Measurements from ENCODE around the gene DUSP28.

Gene DUSP28

DNA sequence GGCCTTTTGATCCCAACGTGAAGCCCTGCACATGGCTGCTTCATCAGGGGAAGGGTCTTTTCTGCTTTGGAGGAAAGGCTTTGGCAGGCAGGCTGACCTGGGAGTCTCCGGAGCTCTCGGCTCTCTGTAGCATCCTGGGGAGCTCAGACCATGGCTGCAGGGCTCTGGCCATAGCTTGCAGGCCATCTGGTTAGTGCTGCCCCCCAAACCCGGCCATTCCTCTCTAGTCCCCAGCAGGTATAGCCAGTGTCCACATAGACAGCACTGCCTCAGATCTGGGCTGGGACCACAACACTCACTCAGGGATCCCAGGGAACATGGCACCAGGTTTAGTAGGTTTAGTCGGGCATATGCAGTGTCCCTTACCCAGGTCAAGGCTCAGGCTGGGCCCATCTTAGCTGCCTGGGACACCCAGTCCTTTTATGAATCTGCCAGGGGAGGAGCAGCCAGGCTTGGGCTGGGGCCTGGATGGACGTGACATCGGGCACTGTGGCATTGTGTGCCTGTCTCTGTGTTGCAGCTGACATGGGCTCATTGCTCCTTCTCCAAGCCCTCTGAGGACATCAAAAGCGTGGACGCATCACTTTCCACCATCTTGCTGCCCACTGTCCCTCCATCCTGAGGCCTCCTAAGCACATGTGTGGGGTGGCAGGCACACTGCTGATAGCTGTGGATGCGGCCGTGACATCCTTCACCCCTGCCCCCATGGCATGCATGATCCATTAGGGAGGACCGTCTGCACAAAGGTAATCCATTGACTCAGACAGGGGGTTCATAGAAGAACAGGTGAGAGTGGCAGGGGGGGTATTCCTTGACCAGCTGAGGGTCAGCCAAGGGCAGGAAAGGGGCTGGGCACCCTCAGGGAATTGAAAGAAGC is 45.9 kb downstream of the DUSP28 start:
- no peak overlapping the region for H3K27ac ChIP-seq (ENCODE audit: low read length)
- H3K4me2 ChIP-seq (ENCODE audit: low read length): no peak overlapping the region
- no peaks in the 10 kb centered on the region for H3K79me2 ChIP-seq (ENCODE audit: low read length)
- no peaks in the 10 kb centered on the region for H3K4me1 ChIP-seq (ENCODE audit: low read length)
- H3K36me3 ChIP-seq (replicated peaks; ENCODE audit: low read depth, low read length): no peaks in the 10 kb centered on the region
- no peak overlapping the region for H3K4me3 ChIP-seq (ENCODE audit: low read length)
- H4K20me1 ChIP-seq (ENCODE audit: insufficient read depth, low read length): no peaks in the 10 kb centered on the region
- TF ChIP-seq, protein P1, sequence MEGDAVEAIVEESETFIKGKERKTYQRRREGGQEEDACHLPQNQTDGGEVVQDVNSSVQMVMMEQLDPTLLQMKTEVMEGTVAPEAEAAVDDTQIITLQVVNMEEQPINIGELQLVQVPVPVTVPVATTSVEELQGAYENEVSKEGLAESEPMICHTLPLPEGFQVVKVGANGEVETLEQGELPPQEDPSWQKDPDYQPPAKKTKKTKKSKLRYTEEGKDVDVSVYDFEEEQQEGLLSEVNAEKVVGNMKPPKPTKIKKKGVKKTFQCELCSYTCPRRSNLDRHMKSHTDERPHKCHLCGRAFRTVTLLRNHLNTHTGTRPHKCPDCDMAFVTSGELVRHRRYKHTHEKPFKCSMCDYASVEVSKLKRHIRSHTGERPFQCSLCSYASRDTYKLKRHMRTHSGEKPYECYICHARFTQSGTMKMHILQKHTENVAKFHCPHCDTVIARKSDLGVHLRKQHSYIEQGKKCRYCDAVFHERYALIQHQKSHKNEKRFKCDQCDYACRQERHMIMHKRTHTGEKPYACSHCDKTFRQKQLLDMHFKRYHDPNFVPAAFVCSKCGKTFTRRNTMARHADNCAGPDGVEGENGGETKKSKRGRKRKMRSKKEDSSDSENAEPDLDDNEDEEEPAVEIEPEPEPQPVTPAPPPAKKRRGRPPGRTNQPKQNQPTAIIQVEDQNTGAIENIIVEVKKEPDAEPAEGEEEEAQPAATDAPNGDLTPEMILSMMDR (IDR thresholded peaks at IDR 0.05; ENCODE audit: low read depth, low read length): no peak
- TF ChIP-seq EZH2phosphoT487 (IDR thresholded peaks at IDR 0.05; ENCODE audit: low read depth): no peak
- no peak overlapping the region for H2AFZ ChIP-seq (ENCODE audit: low read depth, low read length)
- H3K27me3 ChIP-seq (ENCODE audit: low read depth, low read length): no peaks in the 10 kb centered on the region
- no peaks in the 10 kb centered on the region for H3K9me3 ChIP-seq (ENCODE audit: insufficient read depth, low read length)
- H3K9ac ChIP-seq (ENCODE audit: low read length): no peak overlapping the region

DNA sequence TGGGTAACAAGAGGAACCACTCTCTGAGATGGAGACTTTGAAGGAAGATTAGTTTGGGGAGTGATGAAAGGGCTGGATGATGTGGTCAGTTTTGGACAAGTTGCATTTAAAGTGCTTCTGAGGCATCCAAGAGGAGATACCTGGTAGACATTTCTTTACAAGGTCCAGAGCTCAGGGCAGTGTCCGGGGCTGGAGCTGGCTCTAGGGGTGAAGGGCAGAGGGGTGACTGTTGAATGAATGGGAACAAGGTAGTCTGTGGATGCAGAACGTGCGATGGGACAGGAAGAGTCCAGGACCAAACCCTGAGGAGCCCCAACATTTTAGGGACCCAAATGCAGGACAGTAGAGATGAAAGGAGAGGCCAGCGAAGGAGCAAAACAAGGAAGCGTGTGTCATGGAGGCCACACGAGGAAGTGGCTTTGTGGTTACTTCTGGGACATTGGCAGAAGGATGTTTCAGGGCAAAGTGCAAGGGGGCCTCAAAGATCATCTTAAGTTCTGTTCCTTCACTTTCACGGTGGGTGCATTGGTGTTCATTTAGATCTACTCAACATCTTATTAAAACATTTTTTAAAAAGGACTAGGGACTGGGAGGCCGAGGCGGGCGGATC is 51.5 kb downstream of the DUSP28 start:
- Histone ChIP-seq H2AFZ (ENCODE audit: low read depth, low read length) (no peak overlapping the region), H3K36me3 (replicated peaks; ENCODE audit: low read depth, low read length) (no peaks in the 10 kb centered on the region), H3K9ac (ENCODE audit: low read length) (no peak overlapping the region), H3K4me3 (ENCODE audit: low read length) (no peak overlapping the region), H3K4me1 (ENCODE audit: low read length) (no peaks in the 10 kb centered on the region), H3K79me2 (ENCODE audit: low read length) (no peaks in the 10 kb centered on the region), H4K20me1 (ENCODE audit: insufficient read depth, low read length) (no peaks in the 10 kb centered on the region), H3K4me2 (ENCODE audit: low read length) (no peak overlapping the region), H3K27me3 (ENCODE audit: low read depth, low read length) (no peaks in the 10 kb centered on the region), H3K27ac (ENCODE audit: low read length) (no peak overlapping the region), H3K9me3 (ENCODE audit: insufficient read depth, low read length) (no peaks in the 10 kb centered on the region)
- no peak for TF ChIP-seq EZH2phosphoT487 (IDR thresholded peaks at IDR 0.05; ENCODE audit: low read depth)
- TF ChIP-seq, protein P1 (IDR thresholded peaks at IDR 0.05; ENCODE audit: low read depth, low read length): no peak

All from OCI-LY3 (cell line).